NOMO-1 treated with dmso at 0.1 percent for 144 hours (cell line): ENCODE results near the gene MYH3.

ENCODE experiments used
- DNase-seq: peaks from one replicate; lab custom pipeline; 2025; ENCODE audit not compliant: unreplicated experiment; lab: John Stamatoyannopoulos, UW

MYH3 gene

DNA sequence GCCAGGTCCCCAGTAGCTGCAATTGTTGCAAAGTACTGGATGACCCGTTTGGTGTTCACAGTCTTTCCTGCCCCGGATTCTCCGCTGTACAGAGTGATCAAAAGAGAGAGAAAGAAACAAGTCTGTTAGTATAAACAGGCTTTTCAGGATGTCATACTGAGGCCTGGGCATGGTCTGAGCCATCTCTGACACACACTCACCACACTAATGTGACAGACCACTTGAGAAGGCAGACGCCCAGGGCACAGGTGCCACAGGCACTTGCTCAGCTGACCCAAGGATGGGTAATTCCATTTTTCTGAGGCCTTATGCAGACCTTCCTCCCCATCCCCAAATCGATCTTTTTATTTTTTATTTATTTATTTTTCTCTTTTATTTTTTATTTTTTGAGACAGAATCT, 7.5 kb downstream of the MYH3 start:
- no peak for DNase-seq

DNA sequence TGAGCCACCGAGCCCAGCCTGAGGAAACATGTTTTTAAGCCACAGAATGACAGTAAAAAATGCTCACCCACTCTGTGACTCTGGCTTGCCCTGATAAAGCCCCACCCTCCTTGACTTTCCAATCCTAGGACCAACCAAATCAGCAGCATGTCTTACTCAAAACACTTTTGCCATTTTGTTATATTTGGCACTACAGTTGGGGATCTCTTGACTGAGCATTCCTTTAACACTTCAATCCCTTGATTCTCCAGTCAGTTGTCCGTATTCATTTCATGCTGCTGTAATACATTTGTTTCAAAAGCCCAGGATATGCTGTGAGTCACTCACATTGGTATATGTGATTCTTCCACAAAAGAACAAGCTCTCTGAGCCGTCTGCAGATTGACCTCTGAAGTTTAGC, 8.2 kb downstream of the MYH3 start:
- DNase-seq, result no peak

DNA sequence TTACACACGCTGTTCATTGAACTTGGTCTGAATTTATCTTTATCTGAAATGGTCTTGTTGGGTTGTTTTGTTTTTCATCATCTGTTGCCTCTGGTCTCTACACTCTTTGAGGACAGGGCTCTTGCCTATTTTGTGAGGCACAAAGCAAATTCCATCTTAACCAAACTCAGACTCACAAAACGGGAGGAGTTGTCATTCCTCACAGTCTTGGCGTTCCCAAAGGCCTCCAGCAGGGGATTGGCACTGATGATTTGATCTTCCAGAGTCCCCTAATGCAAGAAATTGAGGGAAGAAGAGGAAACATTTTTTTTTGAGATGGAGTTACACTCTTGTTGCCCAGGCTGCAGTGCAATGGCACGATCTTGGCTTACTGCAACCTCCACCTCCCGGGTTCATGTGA, 8.7 kb downstream of the MYH3 start:
- no peak for DNase-seq

DNA sequence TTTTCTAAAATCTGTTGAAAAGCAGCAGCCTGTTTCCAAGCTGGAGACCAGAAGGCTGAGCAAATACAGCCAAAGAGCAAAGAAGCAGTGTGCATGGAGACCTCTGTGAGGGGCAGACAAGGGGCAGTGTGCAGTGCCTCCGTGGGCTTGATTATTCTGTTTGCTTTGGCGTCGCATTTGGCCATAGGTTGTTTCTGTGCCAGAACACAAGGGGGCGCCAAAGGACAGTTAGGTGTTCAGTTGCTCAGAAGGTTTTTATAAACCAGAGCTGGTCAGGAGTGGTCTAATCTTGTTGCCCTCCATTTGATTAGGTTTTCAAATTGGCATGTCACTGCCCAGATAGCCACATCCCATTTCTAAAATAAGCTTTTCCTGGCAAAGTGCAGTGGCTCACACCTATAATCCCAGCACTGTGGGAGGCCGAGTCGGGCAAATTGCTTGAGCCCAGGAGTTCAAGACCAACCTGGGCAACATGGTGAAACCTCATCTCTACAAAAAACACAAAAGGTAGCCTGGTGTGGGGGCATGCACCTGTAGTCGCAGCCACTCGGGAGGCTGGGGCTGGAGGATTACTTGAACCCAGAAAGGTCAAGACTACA, 10.6 kb downstream of the MYH3 start:
- DNase-seq, result no peak

GRCh38 chr17:10640475-10640874, 16.6 kb downstream of the MYH3 start:
- DNase-seq, result no peak

GRCh38 chr17:10638151-10638550, 19.0 kb downstream of the MYH3 start:
- DNase-seq, result no peak

DNA sequence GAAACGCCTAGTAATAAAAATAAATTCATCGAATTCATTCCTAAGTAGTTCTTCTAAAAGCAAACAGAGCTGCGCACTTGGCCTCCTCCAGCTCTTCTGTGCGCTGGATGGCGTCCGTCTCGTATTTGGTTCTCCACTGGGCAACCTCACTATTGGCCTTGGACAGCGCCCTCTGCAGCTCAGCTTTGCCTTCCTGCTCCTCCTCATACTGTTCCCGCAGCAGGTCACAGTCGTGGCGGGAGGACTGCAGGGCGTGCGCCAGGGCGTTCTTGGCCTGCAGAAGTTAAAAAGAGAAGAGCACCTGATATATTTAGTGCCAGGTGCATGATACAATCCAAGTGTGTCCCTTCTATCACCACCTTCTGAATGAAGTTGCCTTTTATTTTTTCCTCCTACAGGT, 21.8 kb downstream of the MYH3 start:
- DNase-seq, result no peak

DNA sequence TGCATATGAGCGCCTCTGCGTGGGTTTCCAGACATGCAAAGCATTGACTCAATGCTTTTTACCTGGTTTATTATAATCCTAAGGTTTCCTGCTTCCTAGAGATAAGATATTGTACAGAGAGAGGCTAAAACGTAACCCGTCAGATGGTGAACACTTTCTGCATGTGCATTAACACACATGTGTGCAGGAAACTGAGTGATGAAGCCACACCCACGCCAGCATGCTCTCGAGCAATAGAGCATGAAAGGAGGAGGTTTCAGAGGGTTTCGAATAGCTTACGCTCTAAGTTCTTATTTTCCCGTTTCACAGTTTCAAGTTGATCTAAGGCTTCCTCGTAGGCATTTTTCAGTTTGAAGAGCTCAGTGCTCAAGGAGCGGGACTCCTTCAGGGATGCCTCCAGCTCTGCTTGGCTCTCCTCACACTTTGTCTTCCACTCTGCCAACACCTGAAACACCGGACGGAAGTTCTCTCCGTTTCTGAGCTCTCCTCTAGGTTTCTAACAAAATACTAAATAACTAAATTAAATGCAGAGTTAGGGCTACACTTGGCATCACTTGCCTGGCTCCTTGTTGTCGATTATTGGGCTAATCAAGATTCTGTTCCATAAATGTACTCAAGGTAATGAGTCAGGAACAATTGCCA, 23.2 kb downstream of the MYH3 start:
- no peak for DNase-seq

- no peak for DNase-seq
Measured at GRCh38 chr17:10631701-10632100, 25.4 kb downstream of the MYH3 start.

GRCh38 chr17:10631048-10631700, 25.9 kb downstream of the MYH3 start:
- DNase-seq, result no peak

GRCh38 chr17:10629706-10630105, 27.4 kb downstream of the MYH3 start:
- DNase-seq, result no peak

GRCh38 chr17:10628756-10629155, 28.4 kb downstream of the MYH3 start:
- no peak for DNase-seq

DNA sequence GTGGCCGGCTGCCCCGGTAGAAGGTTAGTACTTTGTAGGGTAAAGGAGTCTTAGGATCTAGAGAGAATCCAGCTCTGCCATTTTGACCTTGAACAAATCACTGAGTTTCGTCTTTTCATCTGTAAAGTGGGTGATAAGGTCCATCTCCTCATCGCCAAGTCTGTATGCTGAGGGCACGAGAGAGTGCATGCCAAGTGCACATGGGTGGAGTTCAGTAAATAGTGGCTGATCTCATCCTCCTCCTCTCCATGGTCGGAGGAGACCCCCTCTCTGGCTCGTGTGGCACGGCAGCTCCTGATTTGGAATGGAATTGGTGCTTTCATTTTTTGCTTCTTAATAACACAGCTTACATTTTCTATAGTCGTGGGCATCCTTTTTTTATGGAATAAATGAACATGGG, 30.7 kb downstream of the MYH3 start:
- no peak for DNase-seq

GRCh38 chr17:10624969-10625368, 32.1 kb downstream of the MYH3 start:
- no peak for DNase-seq

DNA sequence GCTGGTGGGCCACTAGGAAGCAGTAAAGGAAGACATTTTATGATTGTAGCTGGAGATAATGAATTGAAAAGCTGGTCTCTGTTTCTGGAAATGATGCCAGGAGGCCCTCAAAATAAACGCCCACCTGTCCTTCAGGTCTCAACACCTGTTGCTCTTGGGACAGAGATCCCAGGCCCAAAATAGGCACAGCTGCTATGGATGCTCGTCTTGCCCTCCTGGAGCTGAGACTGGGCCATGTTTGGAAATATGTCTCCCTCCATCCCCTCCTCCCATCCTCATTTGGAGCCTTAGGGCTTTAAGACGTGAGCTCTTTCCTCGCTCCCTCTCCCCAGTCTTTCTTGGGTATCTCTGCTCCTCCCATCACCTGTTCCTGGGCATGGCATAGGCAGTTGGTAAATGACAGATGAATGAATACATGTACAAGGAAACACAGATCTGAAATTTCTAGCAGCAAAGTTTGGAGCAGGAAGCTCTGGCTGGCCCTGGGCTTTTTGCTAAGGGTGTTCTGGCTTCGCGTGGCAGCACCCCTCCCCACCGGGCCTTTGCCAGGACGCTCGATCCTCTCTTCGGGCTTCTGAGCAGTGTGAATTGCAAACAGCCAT, 33.3 kb downstream of the MYH3 start:
- DNase-seq, result no peak

GRCh38 chr17:10622617-10623485, 34.3 kb downstream of the MYH3 start:
- DNase-seq, result no peak

DNA sequence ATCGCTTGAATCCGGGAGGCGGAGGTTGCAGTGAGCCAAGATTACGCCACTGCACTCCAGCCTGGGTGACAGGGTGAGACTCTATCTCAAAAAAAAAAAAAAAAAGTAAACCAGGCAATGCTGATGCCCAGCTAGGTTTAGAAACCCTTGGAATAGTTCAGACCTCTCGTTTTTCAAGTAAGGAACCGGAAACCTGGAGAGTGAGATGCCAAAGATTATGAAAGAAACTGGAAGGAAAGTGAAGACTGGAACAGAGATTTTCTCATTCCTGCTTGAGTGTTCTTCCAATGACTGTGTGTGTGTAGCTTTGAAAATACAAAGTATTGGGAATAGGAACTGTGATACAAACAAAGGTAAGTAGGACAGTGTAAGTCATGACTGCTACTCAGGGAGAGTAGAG, 35.7 kb downstream of the MYH3 start:
- DNase-seq, result no peak

DNA sequence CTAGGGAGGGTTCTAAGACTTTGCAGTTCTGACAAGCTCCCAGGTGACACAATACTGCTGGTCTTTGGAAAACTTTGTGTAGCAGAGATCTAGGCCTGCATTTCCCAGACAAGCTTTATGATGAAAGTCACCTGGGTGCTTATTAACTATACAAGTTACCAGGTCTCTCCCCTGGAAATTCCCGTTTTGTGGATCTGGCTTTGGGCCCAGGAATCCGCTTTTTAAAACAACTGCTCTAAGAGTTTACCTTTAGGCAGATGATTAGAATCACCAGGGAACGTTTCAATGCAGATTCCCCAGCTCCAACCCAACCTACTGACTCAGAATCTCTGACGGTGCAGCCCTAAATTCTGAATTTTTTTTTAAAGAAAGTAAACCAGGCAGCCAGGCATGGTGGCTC, 36.3 kb downstream of the MYH3 start:
- DNase-seq, result no peak

DNA sequence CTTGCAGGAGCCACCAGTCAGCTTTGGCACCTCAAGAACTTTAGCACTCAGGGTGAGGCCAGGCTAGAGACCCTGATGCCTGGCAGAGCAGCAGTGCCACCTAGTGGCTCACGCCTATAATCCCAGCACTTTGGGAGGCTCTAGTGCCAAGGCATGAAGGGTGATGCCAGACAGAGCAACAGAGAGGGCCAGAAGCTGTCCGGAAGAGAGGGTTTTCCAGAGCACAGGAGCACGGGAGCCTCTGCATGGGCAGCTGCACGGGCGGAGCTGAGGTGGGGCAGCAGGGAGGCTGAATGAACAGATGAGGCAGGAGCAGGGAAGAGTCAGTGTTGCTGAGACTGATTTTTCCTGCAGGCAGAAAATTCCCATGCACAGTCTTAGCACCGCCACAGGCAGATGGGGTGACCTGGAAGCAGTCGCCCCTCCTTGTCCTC, 38.9 kb downstream of the MYH3 start:
- peak; percentile 35 for DNase-seq

DNA sequence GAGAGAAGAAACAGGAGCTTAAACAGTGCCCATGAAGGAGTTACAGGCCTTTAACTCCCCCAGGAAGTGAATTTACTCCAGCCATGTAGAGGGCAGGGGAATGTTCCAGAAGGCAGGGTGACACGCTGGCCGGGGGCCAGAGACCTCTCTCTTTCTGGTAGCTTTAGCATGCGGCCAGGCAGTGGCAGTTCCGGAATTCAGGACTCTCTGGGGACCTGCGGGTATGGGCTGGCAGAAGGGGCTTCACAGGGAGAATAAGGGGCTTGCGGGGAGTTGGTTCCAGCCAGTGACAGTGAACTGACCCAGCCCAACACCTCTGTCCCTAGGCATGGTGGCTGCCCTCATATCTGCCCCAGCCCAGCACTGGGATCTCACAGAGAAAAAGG, 40.0 kb downstream of the MYH3 start:
- no peak for DNase-seq

GRCh38 chr17:10616502-10617119, 40.5 kb downstream of the MYH3 start:
- DNase-seq, result peak; percentile 16
